CD4-positive, alpha-beta T cell (primary cell): Measurements from ENCODE around the gene TYW3. TPM values are rescaled to one million over a fixed set of nuclear protein-coding genes. Genes with fewer than 3 reads are reported as not detected.

Experiments
- ATAC-seq: fragments of 200-7000 bp; cut with Tn5 transposase; one replicate; pipeline ENCODE4 v1.10.0; 2022; ENCODE audit warnings: mild to moderate bottlenecking; ENCODE audit not compliant: poor library complexity
- CTCF ChIA-PET: fragments of 350-600 bp; sonication (Branson Sonifier 250); formaldehyde crosslinking; loops from one replicate; lab custom pipeline; 2021; ENCODE audit warnings: antibody characterized with exemption, inconsistent platforms; lab: Charles Lee
- POLR2A ChIA-PET: fragments of 350-600 bp; sonication (Branson Sonifier 250); formaldehyde crosslinking; loops from one replicate; lab custom pipeline; 2021; ENCODE audit warnings: antibody characterized with exemption, inconsistent platforms; lab: Charles Lee
- DNase-seq, 14 experiments: peaks; one replicate each; pipeline ENCODE4 v3.0.0-alpha.2; 2013 to 2020; ENCODE audit warnings: mixed read lengths in 2 of 14
- H3K27ac ChIP-seq, 2 donors: one replicate each; pipeline versions ENCODE4 v1.5.1 to v1.7.0; 2013; ENCODE audit warnings: low read length in 2 of 2, low read depth in 1 of 2, mild to moderate bottlenecking in 1 of 2
- H3K27me3 ChIP-seq, 2 experiments: 1 replicate in 1 of 2; 2 replicates in 1 of 2; pipeline versions ENCODE4 v1.6.1 to v1.7.0; 2013; ENCODE audit warnings: low read length in 2 of 2, control low read depth in 1 of 2, mild to moderate bottlenecking in 1 of 2, moderate library complexity in 1 of 2; ENCODE audit not compliant: insufficient read depth in 2 of 2, control insufficient read depth in 1 of 2
- H3K36me3 ChIP-seq: one replicate; pipeline ENCODE4 v1.6.1; 2013; ENCODE audit warnings: low read length, control low read depth; ENCODE audit not compliant: insufficient read depth
- H3K4me1 ChIP-seq: one replicate; pipeline ENCODE4 v1.6.1; 2013; ENCODE audit warnings: low read length, control low read depth; ENCODE audit not compliant: insufficient read depth
- H3K4me3 ChIP-seq: one replicate; pipeline ENCODE4 v1.5.1; 2013; ENCODE audit warnings: mild to moderate bottlenecking, low read length, moderate library complexity
- H3K9me3 ChIP-seq, 2 experiments: 1 replicate in 1 of 2; 2 replicates in 1 of 2; pipeline versions ENCODE4 v1.6.1 to v1.7.0; 2013; ENCODE audit warnings: low read length in 2 of 2, mild to moderate bottlenecking in 2 of 2, control low read depth in 1 of 2, moderate library complexity in 1 of 2; ENCODE audit not compliant: control insufficient read depth in 1 of 2, insufficient read depth in 1 of 2
- H3K27ac Mint-ChIP-seq: one replicate; pipeline ENCODE4 v1.8.0; 2020; ENCODE audit warnings: mixed read lengths
- H3K27me3 Mint-ChIP-seq: one replicate; pipeline ENCODE4 v1.8.0; 2021; ENCODE audit warnings: mixed read lengths
- H3K36me3 Mint-ChIP-seq: one replicate; pipeline ENCODE4 v1.8.0; 2021; ENCODE audit warnings: low read depth, mixed read lengths
- H3K4me1 Mint-ChIP-seq: one replicate; pipeline ENCODE4 v1.8.0; 2021; ENCODE audit warnings: low read depth, mixed read lengths
- H3K4me3 Mint-ChIP-seq: one replicate; pipeline ENCODE4 v1.8.0; 2020; ENCODE audit warnings: mild to moderate bottlenecking, mixed read lengths
- H3K9me3 Mint-ChIP-seq: one replicate; pipeline ENCODE4 v1.8.0; 2020; ENCODE audit warnings: mixed read lengths
- CTCF ChIP-seq: fragments of 200-600 bp; IDR thresholded peaks from one replicate; pipeline ENCODE4 v1.8.0; 2022; ENCODE audit warnings: antibody characterized with exemption, mild to moderate bottlenecking
- intact Hi-C, 2 experiments: fragments of 100-400 bp; cut with DNase I in 1 of 2; cut with micrococcal nuclease in 1 of 2; formaldehyde crosslinking; loops; one replicate each; pipeline versions ENCODE4 v1.15.1 to v1.9.0; 2023 to 2025; cut with DNase I, micrococcal nuclease
- total RNA-seq, 174 experiments: library from RNA in 2 of 174; stranded (reverse) in 2 of 174; gene quantifications; one replicate each; pipeline ENCODE4 v1.2.3 and lab custom pipeline; 2021 to 2026

TYW3 gene
- total RNA-seq, 2 experiments from 2014 or later, result 9.9 to 10.1 TPM

DNA sequence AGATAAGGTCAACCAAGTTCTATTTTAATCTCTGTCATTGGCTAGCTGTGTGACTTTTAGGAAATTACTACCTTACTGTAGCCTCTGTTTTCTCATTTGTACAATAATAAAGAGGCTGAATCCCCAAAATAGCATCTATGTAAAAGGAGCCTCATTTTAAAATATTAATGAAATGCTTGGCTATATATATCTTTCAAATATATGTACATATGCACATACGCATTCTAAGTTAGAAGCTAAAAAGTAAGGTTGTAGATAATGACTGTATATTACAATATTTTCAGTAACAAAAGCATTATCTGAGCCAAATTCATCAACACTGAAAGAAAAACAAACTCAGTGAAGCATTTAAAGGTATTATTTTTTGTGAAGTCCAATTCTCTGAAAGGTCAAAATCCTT, 44.6 kb downstream of the TYW3 start:
- Histone ChIP-seq H3K4me3 (no peak overlapping the region), H3K27ac (no peak overlapping the region), H3K9me3 (no peaks in the 10 kb centered on the region), H3K36me3 (no peaks in the 10 kb centered on the region), H3K27me3 (peaks cover 0 to 21% of the 10 kb centered on the region in 2 experiments), H3K4me1 (no peaks in the 10 kb centered on the region)
- Mint-ChIP-seq H3K4me3 (no peak overlapping the region), H3K36me3 (no peaks in the 10 kb centered on the region), H3K27ac (no peak overlapping the region), H3K27me3 (peaks cover 33% of the 10 kb centered on the region), H3K9me3 (no peaks in the 10 kb centered on the region), H3K4me1 (no peaks in the 10 kb centered on the region)
- intact Hi-C loops, result no loop called here
- POLR2A ChIA-PET, result no interaction called here
- ATAC-seq, result no peak
- CTCF ChIA-PET, result no interaction called here
- no peak for DNase-seq
- no peak for TF ChIP-seq CTCF

GRCh38 chr1:74779750-74780149, 46.8 kb downstream of the TYW3 start:
- Histone ChIP-seq H3K27me3 (peaks cover 0 to 23% of the 10 kb centered on the region in 2 experiments), H3K4me1 (no peaks in the 10 kb centered on the region), H3K36me3 (no peaks in the 10 kb centered on the region), H3K27ac (no peak overlapping the region), H3K4me3 (no peak overlapping the region), H3K9me3 (no peaks in the 10 kb centered on the region)
- no peaks in the 10 kb centered on the region for H3K4me1 Mint-ChIP-seq
- no peak for ATAC-seq
- POLR2A ChIA-PET, result no interaction called here
- peaks cover 29% of the 10 kb centered on the region for H3K27me3 Mint-ChIP-seq
- H3K27ac Mint-ChIP-seq, result no peak overlapping the region
- H3K36me3 Mint-ChIP-seq, result no peaks in the 10 kb centered on the region
- CTCF ChIA-PET, result no interaction called here
- no peak overlapping the region for H3K4me3 Mint-ChIP-seq
- intact Hi-C loops, result no loop called here
- H3K9me3 Mint-ChIP-seq, result no peaks in the 10 kb centered on the region
- DNase-seq, result no peak
- no peak for TF ChIP-seq CTCF

DNA sequence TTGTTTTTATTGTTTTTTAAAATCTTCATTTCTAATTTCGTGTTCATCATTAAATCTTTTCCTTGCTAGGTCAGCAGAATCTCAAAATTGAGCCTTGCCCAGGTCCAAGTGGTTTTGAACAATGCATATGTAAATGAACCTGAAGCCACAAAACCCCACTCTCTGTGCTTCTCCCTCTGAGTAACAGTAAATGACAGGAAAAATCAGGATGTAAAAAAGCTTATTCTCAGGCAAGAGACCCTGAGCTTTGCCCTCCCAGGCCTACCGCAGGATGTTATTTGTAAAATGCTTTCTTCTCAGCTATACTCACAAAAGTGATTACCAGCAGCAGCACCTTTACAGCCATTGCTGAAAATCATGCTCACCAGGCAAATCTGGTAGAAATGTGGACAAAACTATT, 47.6 kb downstream of the TYW3 start:
- CTCF ChIA-PET, result no interaction called here
- Histone ChIP-seq H3K4me3 (no peak overlapping the region), H3K27ac (no peak overlapping the region), H3K4me1 (no peaks in the 10 kb centered on the region), H3K9me3 (no peaks in the 10 kb centered on the region), H3K27me3 (peaks cover 0 to 19% of the 10 kb centered on the region in 2 experiments), H3K36me3 (no peaks in the 10 kb centered on the region)
- Mint-ChIP-seq H3K4me3 (no peak overlapping the region), H3K4me1 (no peaks in the 10 kb centered on the region), H3K27ac (no peak overlapping the region), H3K9me3 (no peaks in the 10 kb centered on the region), H3K27me3 (peaks cover 27% of the 10 kb centered on the region), H3K36me3 (no peaks in the 10 kb centered on the region)
- POLR2A ChIA-PET, result no interaction called here
- DNase-seq, result no peak
- intact Hi-C loops, result no loop called here
- TF ChIP-seq CTCF, result no peak
- ATAC-seq, result no peak
